ENCODE results near the gene RASGRP1. TPM values are rescaled to one million over a fixed set of nuclear protein-coding genes. Genes with fewer than 3 reads are reported as not detected.

RASGRP1 gene
- total and polyA plus RNA-seq, 7 donors, result 0.01 to 0.27 (median 0.16) TPM; not detected in 1

DNA sequence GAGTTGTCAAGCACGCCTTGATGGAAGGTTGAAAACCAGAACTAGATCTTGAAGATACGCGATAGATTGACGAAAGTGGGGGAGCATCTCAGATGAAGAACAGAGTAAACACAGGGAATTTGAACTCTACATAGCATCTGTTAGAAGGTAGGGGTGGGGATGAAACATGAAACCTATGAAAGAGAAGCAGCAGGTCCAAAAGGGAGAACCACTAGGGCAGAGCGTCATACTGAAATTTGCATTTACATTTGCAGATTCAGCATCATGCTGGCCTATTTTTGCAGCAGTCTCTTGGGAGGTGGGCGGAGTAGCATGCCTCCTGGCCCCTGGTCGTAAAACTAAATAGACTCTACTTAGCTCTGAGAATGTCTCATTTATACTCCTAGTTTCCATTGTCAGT, 46.1 kb upstream of the RASGRP1 start:
- DNase-seq (no peak), ATAC-seq (no peak)
- Histone ChIP-seq H3K27ac (no peak overlapping the region), H3K4me3 (no peak overlapping the region), H3K36me3 (ENCODE audit: insufficient read depth in 1 of 2, low read depth in 1 of 2) (no peaks in the 10 kb centered on the region), H3K4me1 (no peaks in the 10 kb centered on the region), H3K9me3 (no peaks in the 10 kb centered on the region), H3K27me3 (ENCODE audit: insufficient read depth in 3 of 3, low read length in 2 of 3) (peaks cover 0 to 5% (median 2%) of the 10 kb centered on the region in 3 donors)
- no peak for TF ChIP-seq CTCF (IDR thresholded peaks at IDR 0.05)
- 65 to 71% (median 67%) methylated on average over 7 of the region's 7 CpGs for WGBS, 3 donors
- intact Hi-C loops (cut with DNase I), result no loop called here

GRCh38 chr15:38609097-38609738, 44.6 kb upstream of the RASGRP1 start:
- peaks cover 0 to 5% (median 2%) of the 10 kb centered on the region in 3 donors for H3K27me3 ChIP-seq (ENCODE audit: insufficient read depth in 3 of 3, low read length in 2 of 3)
- 85 to 88% (median 87%) methylated on average over 4 of the region's 4 CpGs for WGBS, 3 donors
- H3K4me1 ChIP-seq, result no peaks in the 10 kb centered on the region
- no peak overlapping the region for H3K4me3 ChIP-seq
- H3K9me3 ChIP-seq, result no peaks in the 10 kb centered on the region
- intact Hi-C loops (cut with DNase I), result no loop called here
- ATAC-seq (no peak), DNase-seq (no peak)
- H3K36me3 ChIP-seq (ENCODE audit: insufficient read depth in 1 of 2, low read depth in 1 of 2), result no peaks in the 10 kb centered on the region
- no peak for TF ChIP-seq CTCF (IDR thresholded peaks at IDR 0.05)
- no peak overlapping the region for H3K27ac ChIP-seq

- DNase-seq, result no peak
- Histone ChIP-seq H3K4me3 (no peak overlapping the region), H3K27ac (no peak overlapping the region), H3K27me3 (ENCODE audit: insufficient read depth in 3 of 3, low read length in 2 of 3) (peaks cover 0 to 5% (median 2%) of the 10 kb centered on the region in 3 donors), H3K36me3 (ENCODE audit: insufficient read depth in 1 of 2, low read depth in 1 of 2) (no peaks in the 10 kb centered on the region), H3K4me1 (no peaks in the 10 kb centered on the region), H3K9me3 (no peaks in the 10 kb centered on the region)
- intact Hi-C loops (cut with DNase I), result no loop called here
- no peak for TF ChIP-seq CTCF (IDR thresholded peaks at IDR 0.05)
- ATAC-seq, result no peak
- 85 to 90% (median 86%) methylated on average over 7 of the region's 7 CpGs for WGBS, 3 donors
Observed at GRCh38 chr15:38608682-38609081, 44.1 kb upstream of the RASGRP1 start.

DNA sequence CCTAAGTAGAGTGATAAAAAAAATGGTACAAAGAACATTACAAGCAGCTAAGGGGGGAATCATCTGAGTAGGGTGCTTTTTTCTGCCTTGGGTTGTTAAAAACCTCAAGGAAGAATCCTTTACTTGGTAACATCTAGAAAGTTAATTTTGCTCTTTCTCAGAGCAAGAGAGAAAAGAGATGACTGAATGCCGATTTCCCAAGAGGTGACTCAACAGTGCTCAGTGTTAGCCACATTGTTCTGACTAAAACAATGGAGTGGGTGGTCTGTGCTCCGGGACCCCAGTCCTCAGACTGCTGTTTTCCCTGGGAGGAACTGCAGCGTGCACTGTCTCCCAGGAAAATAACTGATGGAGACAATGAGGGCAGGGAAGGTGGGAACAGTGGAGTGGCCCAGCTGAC, 41.1 kb upstream of the RASGRP1 start:
- WGBS, 3 donors, result 78 to 83% (median 79%) methylated on average over 3 of the region's 3 CpGs
- H3K27ac ChIP-seq, result no peak overlapping the region
- no peaks in the 10 kb centered on the region for H3K4me1 ChIP-seq
- H3K4me3 ChIP-seq, result no peak overlapping the region
- DNase-seq (no peak), ATAC-seq (no peak)
- H3K27me3 ChIP-seq (ENCODE audit: insufficient read depth in 3 of 3, low read length in 2 of 3), result peaks cover 0 to 5% (median 2%) of the 10 kb centered on the region in 3 donors
- H3K36me3 ChIP-seq (ENCODE audit: insufficient read depth in 1 of 2, low read depth in 1 of 2), result no peaks in the 10 kb centered on the region
- H3K9me3 ChIP-seq, result no peaks in the 10 kb centered on the region
- intact Hi-C loops (cut with DNase I), result no loop called here
- TF ChIP-seq CTCF (IDR thresholded peaks at IDR 0.05), result no peak

DNA sequence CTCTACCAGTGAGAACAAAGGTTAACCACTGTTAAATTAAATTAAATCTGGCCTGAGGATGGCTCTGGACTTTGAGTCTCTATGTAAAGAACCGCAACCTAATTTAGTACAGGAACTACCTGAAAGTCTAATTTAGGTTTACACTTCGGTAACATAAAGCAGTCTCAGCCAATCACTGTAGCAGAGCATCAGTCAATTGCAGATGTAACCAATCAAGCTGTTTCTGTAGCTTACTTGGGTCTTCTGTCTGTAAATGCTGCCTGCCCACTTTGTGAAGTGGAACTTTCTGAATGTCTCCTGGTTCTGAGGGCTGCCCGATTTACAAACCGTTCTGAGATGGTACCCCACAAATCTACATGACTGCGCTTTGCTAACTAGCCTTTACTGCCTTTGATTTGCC, 39.1 kb upstream of the RASGRP1 start:
- no peaks in the 10 kb centered on the region for H3K9me3 ChIP-seq
- no peaks in the 10 kb centered on the region for H3K36me3 ChIP-seq (ENCODE audit: insufficient read depth in 1 of 2, low read depth in 1 of 2)
- no peak for TF ChIP-seq CTCF (IDR thresholded peaks at IDR 0.05)
- H3K4me3 ChIP-seq, result no peak overlapping the region
- no peak overlapping the region for H3K27ac ChIP-seq
- WGBS, 3 donors, result 88 to 94% (median 90%) methylated on average over 5 of the region's 5 CpGs
- intact Hi-C loops (cut with DNase I), result no loop called here
- DNase-seq (no peak), ATAC-seq (no peak)
- no peaks in the 10 kb centered on the region for H3K4me1 ChIP-seq
- peaks cover 0 to 2% (median 2%) of the 10 kb centered on the region in 3 donors for H3K27me3 ChIP-seq (ENCODE audit: insufficient read depth in 3 of 3, low read length in 2 of 3)
